OCI-LY7 (cell line): ENCODE data around the gene ANKRD36C. TPM values are rescaled to one million over a fixed set of nuclear protein-coding genes. Genes with fewer than 3 reads are reported as not detected.
"Not testable (repeated sequence)": the region's sequence is repeated elsewhere in the genome, so short reads cannot be mapped to it uniquely, and the experiment has no call there.

Source experiments
- BruUV-seq: library from RNA; stranded (reverse); fragments of 400-500 nt; replicated peaks from 2 replicates; lab custom pipeline; 2021; lab: Mats Ljungman, UMichigan
- CTCF ChIA-PET: fragments of 300-600 bp; sonication (Branson Sonifier 250); formaldehyde crosslinking; loops from one replicate; lab custom pipeline; 2022; ENCODE audit warnings: antibody characterized with exemption; ENCODE audit not compliant: unreplicated experiment; lab: Charles Lee
- POLR2A ChIA-PET: fragments of 300-600 bp; sonication (Branson Sonifier 250); formaldehyde crosslinking; loops from one replicate; lab custom pipeline; 2022; ENCODE audit warnings: antibody characterized with exemption; lab: Charles Lee
- DNase-seq: peaks from one replicate; pipeline ENCODE4 v3.0.0-alpha.2; 2015; ENCODE audit warnings: low spot score
- H2AFZ ChIP-seq: fragments of 200-600 bp; sonication (generic), shearing (Covaris generic); 2 replicates; pipeline ENCODE4 v1.6.1; 2014; ENCODE audit warnings: mild to moderate bottlenecking, antibody characterized with exemption, low read length, moderate library complexity
- H3K27ac ChIP-seq: fragments of 200-600 bp; sonication (generic); 2 replicates; pipeline ENCODE4 v1.5.1; 2014; ENCODE audit warnings: mixed run types, low read depth, mild to moderate bottlenecking, moderate library complexity, low read length, inconsistent platforms; ENCODE audit not compliant: poor library complexity, severe bottlenecking
- H3K36me3 ChIP-seq: fragments of 200-600 bp; sonication (generic); 2 replicates; pipeline ENCODE4 v1.6.1; 2014; ENCODE audit warnings: mild to moderate bottlenecking, antibody characterized with exemption, low read length, moderate library complexity, mixed read lengths; ENCODE audit not compliant: insufficient read depth
- H3K4me1 ChIP-seq: fragments of 200-600 bp; sonication (generic); 2 replicates; pipeline ENCODE4 v1.5.1; 2014; ENCODE audit warnings: mild to moderate bottlenecking, low read length; ENCODE audit not compliant: insufficient read depth, poor library complexity, severe bottlenecking
- H3K4me2 ChIP-seq: fragments of 200-600 bp; sonication (generic); 2 replicates; pipeline ENCODE4 v1.6.1; 2014; ENCODE audit warnings: mild to moderate bottlenecking, low read length
- H3K4me3 ChIP-seq: fragments of 200-600 bp; sonication (generic); 2 replicates; pipeline ENCODE4 v1.5.1; 2014; ENCODE audit warnings: mild to moderate bottlenecking, low read depth, low read length; ENCODE audit not compliant: poor library complexity, severe bottlenecking
- H3K79me2 ChIP-seq: fragments of 200-600 bp; sonication (generic); 2 replicates; pipeline ENCODE4 v1.6.1; 2016; ENCODE audit warnings: low read depth, mild to moderate bottlenecking, low read length, moderate library complexity, mixed read lengths; ENCODE audit not compliant: insufficient read depth
- H3K9me2 ChIP-seq: fragments of 200-600 bp; sonication (generic); 2 replicates; pipeline ENCODE4 v1.6.1; 2016; ENCODE audit warnings: mild to moderate bottlenecking, low read length, mixed read lengths; ENCODE audit not compliant: insufficient read depth
- H3K9me3 ChIP-seq: fragments of 200-600 bp; sonication (generic); 2 replicates; pipeline ENCODE4 v1.6.1; 2014; ENCODE audit warnings: mild to moderate bottlenecking, mixed run types, low read length, mixed read lengths
- H4K20me1 ChIP-seq: fragments of 200-600 bp; sonication (generic); 2 replicates; pipeline ENCODE4 v1.6.1; 2014; ENCODE audit warnings: mild to moderate bottlenecking, antibody characterized with exemption, low read length, moderate library complexity, mixed read lengths; ENCODE audit not compliant: insufficient read depth
- CTCF ChIP-seq: fragments of 200-600 bp; sonication (generic); conservative IDR thresholded peaks from 2 replicates; pipeline ENCODE4 v1.5.1; 2014; ENCODE audit warnings: mild to moderate bottlenecking, antibody characterized with exemption, low read length, moderate library complexity, mixed read lengths
- intact Hi-C: fragments of 100-400 bp; cut with micrococcal nuclease; formaldehyde crosslinking; loops from one replicate; pipeline ENCODE4 v1.10.0; 2022; ENCODE audit not compliant: unreplicated experiment
- total RNA-seq, 2 experiments: library from RNA; depleted of rRNA in 1 of 2; stranded (reverse); fragments of >200 nt in 1 of 2; shearing (Covaris generic) in 1 of 2; gene quantifications; 2 replicates each; pipeline ENCODE4 v1.2.3, GENCODE V29; 2014 to 2022

The ANKRD36C gene
- total RNA-seq, 2 experiments from 2014 or later, result 87.8 to 99.2 TPM

GRCh38 chr2:96022701-96023447 is 31.2 kb upstream of the ANKRD36C start:
- H3K9me2 ChIP-seq, H3K27ac ChIP-seq, H3K79me2 ChIP-seq, H3K36me3 ChIP-seq, H3K4me3 ChIP-seq, intact Hi-C loops, H4K20me1 ChIP-seq, H2AFZ ChIP-seq, H3K4me1 ChIP-seq, H3K9me3 ChIP-seq, BruUV-seq, H3K4me2 ChIP-seq, POLR2A ChIA-PET: not testable (repeated sequence)
- CTCF ChIA-PET, result interaction anchor here (0.7 to 1.2 kb wide), 2 partner anchors 30 to 120 kb away, joined by 3 read pairs; no protein-coding TSS in a partner anchor
- peak; percentile 78 for TF ChIP-seq CTCF
- DNase-seq, result peak; percentile 72

- H4K20me1 ChIP-seq, H3K4me2 ChIP-seq, H3K9me3 ChIP-seq, H3K27ac ChIP-seq, H3K9me2 ChIP-seq, H3K36me3 ChIP-seq, intact Hi-C loops, H3K79me2 ChIP-seq, POLR2A ChIA-PET, H2AFZ ChIP-seq, BruUV-seq, DNase-seq, H3K4me3 ChIP-seq, H3K4me1 ChIP-seq: not testable (repeated sequence)
- CTCF ChIA-PET, result interaction anchor here (1.2 kb wide), 1 partner anchor 30 kb away, joined by 3 read pairs; no protein-coding TSS in a partner anchor
Observed at GRCh38 chr2:96022126-96022525, 30.5 kb upstream of the ANKRD36C start.

- H4K20me1 ChIP-seq, H3K36me3 ChIP-seq, DNase-seq, H3K9me2 ChIP-seq, BruUV-seq, H3K27ac ChIP-seq, H3K9me3 ChIP-seq, H2AFZ ChIP-seq, H3K4me2 ChIP-seq, H3K4me1 ChIP-seq, intact Hi-C loops, H3K4me3 ChIP-seq, CTCF ChIA-PET, H3K79me2 ChIP-seq: not testable (repeated sequence)
- POLR2A ChIA-PET, result interaction anchor here (0.6 kb wide), 1 partner anchor 1753 kb away, joined by 3 read pairs; no protein-coding TSS in a partner anchor
Observed at GRCh38 chr2:96021142-96021541, 29.5 kb upstream of the ANKRD36C start.

- intact Hi-C loops, H3K4me3 ChIP-seq, H3K79me2 ChIP-seq, H3K36me3 ChIP-seq, H3K27ac ChIP-seq, H3K9me2 ChIP-seq, DNase-seq, H3K4me2 ChIP-seq, CTCF ChIA-PET, H3K9me3 ChIP-seq, H3K4me1 ChIP-seq, BruUV-seq, H2AFZ ChIP-seq, POLR2A ChIA-PET, H4K20me1 ChIP-seq: not testable (repeated sequence)
Observed at GRCh38 chr2:96019909-96020590, 28.4 kb upstream of the ANKRD36C start.

GRCh38 chr2:96016321-96016720 is 24.7 kb upstream of the ANKRD36C start:
- H3K9me2 ChIP-seq, H3K4me3 ChIP-seq, H3K4me1 ChIP-seq, H3K36me3 ChIP-seq, H3K27ac ChIP-seq, CTCF ChIA-PET, H2AFZ ChIP-seq, H3K4me2 ChIP-seq, H3K79me2 ChIP-seq, POLR2A ChIA-PET, H4K20me1 ChIP-seq, BruUV-seq, H3K9me3 ChIP-seq, intact Hi-C loops, DNase-seq: not testable (repeated sequence)
